ENCODE results near the gene C10orf143. TPM values are rescaled to one million over a fixed set of nuclear protein-coding genes. Genes with fewer than 3 reads are reported as not detected.

Gene C10orf143
- total RNA-seq = 0.39 TPM in 1 of 2 replicates, not detected in the other

DNA sequence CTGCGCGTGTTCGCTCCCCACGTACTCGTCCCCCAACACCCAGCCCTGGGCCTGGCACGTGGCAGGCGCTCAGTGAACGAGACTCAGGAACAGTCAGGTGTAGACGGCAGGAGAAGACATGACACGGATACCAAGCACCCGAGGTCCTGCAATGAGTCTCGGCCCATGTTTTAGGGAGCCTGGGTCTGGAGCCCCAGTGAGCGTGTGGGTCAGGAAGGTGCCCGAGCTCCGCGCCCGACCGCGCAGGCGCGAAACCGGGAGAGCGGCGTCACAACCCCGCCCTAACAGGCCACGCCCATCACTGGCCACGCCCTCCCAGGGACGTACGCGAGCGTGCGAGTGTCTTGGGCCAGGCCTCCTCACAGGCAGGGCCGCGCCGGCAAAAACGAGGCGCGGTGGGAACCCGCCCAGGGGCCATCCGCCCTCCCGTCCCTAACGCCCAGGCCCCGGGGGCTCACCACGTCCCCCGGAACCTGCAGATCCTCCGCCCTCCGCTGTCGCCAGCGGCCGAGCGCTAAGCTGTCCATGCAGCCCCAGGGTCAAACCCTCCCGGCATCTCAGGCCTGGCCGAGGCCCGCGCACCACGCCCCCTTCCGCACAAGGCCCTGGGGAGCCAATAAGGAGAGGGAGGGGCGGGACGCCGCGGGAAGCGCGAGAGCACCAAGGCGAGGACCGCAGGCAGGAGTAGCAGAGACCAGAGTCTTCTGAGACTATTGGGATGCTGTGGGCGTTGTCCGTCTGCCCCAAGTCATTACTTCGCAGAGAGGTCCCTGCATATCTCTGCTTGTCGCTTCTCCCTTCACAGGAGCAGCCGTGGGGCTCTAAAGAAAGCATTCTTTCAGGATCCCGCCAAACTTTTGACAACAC is at the start of gene C10orf143:
Gene C10orf143 (minus strand): TSS at position 585 of the 867 bp plus-strand sequence. CDS start 58 bp downstream, at position 527.

DNA sequence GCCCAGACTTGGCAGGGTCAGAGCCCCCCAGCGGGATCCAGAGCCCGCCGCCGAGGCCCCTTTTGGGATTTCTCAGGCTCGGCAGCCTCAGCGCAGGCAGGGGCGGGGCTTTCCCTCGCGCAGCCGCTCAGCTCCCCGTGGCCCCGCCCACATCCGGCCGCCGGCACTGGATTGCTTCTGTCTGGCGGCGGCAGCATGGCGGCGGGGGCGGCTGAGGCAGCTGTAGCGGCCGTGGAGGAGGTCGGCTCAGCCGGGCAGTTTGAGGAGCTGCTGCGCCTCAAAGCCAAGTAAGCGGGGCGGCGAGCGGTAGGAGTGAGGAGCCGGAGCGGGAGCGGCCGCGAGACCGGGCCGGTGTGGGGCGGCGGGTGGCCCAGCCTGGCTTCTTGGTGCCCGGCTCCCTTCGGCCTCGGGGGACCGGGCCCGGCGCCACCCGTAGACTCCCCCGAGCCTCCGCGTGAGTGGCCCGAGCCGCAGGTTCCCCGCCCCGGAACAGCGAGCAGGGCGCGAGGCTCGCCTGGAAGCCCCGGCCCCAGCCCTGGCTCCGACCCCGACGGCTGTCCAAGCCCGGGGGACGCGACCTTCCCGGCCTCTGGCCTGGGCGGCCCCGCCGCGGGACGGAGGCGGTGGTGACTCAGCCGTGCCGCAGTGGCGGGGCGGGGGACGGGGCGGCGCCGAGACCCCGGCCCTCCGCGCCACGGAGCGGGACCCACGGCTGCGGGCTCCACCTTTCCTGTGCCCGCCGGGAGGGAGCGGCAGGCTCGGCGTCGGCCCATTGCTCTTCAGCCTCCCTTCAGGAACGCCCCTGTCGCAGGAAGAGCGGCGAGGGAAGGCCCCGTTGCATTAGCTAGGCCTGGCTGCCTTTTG is 25.8 kb upstream of the C10orf143 start, which contains the start of gene GLRX3:
Gene GLRX3 (plus strand): TSS at position 166 of the 864 bp plus-strand sequence. CDS start 30 bp downstream, at position 196.

Other genes with a start within 250 kb of the C10orf143 start
- 0.88 and 0.91 TPM in 2 replicates for gene EBF3, start 146.6 kb downstream of the C10orf143 start, total RNA-seq
- 39.3 and 88.0 TPM in 2 replicates for gene GLRX3, start 25.6 kb upstream of the C10orf143 start, total RNA-seq

Data from epithelial cell of alveolus of lung (primary cell).